HG03439 (cell line): ENCODE results near the gene CENPT.

Experiments
- ATAC-seq: cut with Tn5 transposase; IDR thresholded peaks from one replicate; pipeline ENCODE4 v1.9.1; 2021; ENCODE audit warnings: mild to moderate bottlenecking, moderate library complexity; ENCODE audit not compliant: unreplicated experiment

CENPT gene

GRCh38 chr16:67847064-67847861 lies at the start of gene CENPT:
Gene CENPT, minus strand, starts transcription at chr16:67847693. Its CDS starts 13,834 bp downstream, at chr16:67833859.
- peak; percentile 37 for ATAC-seq

GRCh38 chr16:67897231-67897630 lies 49.7 kb upstream of the CENPT start:
- no peak for ATAC-seq

- peak; percentile 12 for ATAC-seq
These were observed 46.4 kb upstream of the CENPT start for GRCh38 chr16:67893743-67894399.

GRCh38 chr16:67892899-67893742 lies 45.6 kb upstream of the CENPT start, which contains the start of gene PSKH1:
Gene PSKH1, plus strand, starts transcription at chr16:67893254. Its CDS starts 15,496 bp downstream, at chr16:67908750.
- peak; percentile 83 for ATAC-seq

GRCh38 chr16:67892375-67892774 lies 44.9 kb upstream of the CENPT start:
- no peak for ATAC-seq

GRCh38 chr16:67888331-67888730 lies 40.8 kb upstream of the CENPT start:
- ATAC-seq: no peak

GRCh38 chr16:67886387-67886786 lies 38.9 kb upstream of the CENPT start:
- no peak for ATAC-seq

- no peak for ATAC-seq
These were observed 38.5 kb upstream of the CENPT start for GRCh38 chr16:67885976-67886375.

- ATAC-seq: no peak
These were observed 38.1 kb upstream of the CENPT start for GRCh38 chr16:67885545-67885944.

GRCh38 chr16:67884684-67885083 lies 37.2 kb upstream of the CENPT start, which contains the start of gene NRN1L:
Gene NRN1L, plus strand, starts transcription at chr16:67884885. Its CDS starts 19 bp downstream, at chr16:67884904.
- ATAC-seq: no peak

- ATAC-seq: no peak
These were observed 36.4 kb upstream of the CENPT start for GRCh38 chr16:67883872-67884261.

GRCh38 chr16:67883146-67883871 lies 35.8 kb upstream of the CENPT start:
- ATAC-seq: no peak

- no peak for ATAC-seq
These were observed 35.1 kb upstream of the CENPT start for GRCh38 chr16:67882374-67883145.

GRCh38 chr16:67881621-67882161 lies 34.2 kb upstream of the CENPT start:
- ATAC-seq: no peak

GRCh38 chr16:67880584-67880983 lies 33.1 kb upstream of the CENPT start:
- no peak for ATAC-seq

GRCh38 chr16:67879936-67880335 lies 32.4 kb upstream of the CENPT start:
- no peak for ATAC-seq

- ATAC-seq: no peak
These were observed 32.0 kb upstream of the CENPT start for GRCh38 chr16:67879462-67879861.

- ATAC-seq: no peak
These were observed 31.4 kb upstream of the CENPT start for GRCh38 chr16:67878846-67879245.

- no peak for ATAC-seq
These were observed 30.7 kb upstream of the CENPT start for GRCh38 chr16:67878232-67878631.
